Measurements from ENCODE around the gene BLVRB.
A peak's percentile ranks its signal among the peaks of the same experiment; 100 is the strongest.
"Not testable (repeated sequence)": the region's sequence is repeated elsewhere in the genome, so short reads cannot be mapped to it uniquely, and the experiment has no call there.

BLVRB gene

GRCh38 chr19:40475878-40476644 lies 10.5 kb upstream of the BLVRB start:
- DNase-seq = not testable (repeated sequence)

- no peak for DNase-seq
Measured at GRCh38 chr19:40474737-40475136, 9.2 kb upstream of the BLVRB start.

- DNase-seq = no peak
Measured at GRCh38 chr19:40472516-40472915, 7.0 kb upstream of the BLVRB start.

- no peak for DNase-seq
Measured at GRCh38 chr19:40471111-40471510, 5.6 kb upstream of the BLVRB start.

GRCh38 chr19:40469011-40469410 lies 3.5 kb upstream of the BLVRB start:
- no peak for DNase-seq

GRCh38 chr19:40466985-40467734 lies 1.6 kb upstream of the BLVRB start, which contains the start of gene SPTBN4:
Gene SPTBN4 (plus strand): TSS chr19:40467001. CDS start chr19:40472622, 5,621 bp downstream.
- no peak for DNase-seq

- peak; percentile 69 for DNase-seq
Measured at GRCh38 chr19:40466219-40466984, 857 bp upstream of the BLVRB start.

GRCh38 chr19:40465025-40465556 lies 454 bp downstream of the BLVRB start:
- DNase-seq = peak; percentile 15

- peak; percentile 61 for DNase-seq
Measured at GRCh38 chr19:40464059-40465024, 1.2 kb downstream of the BLVRB start.

GRCh38 chr19:40463587-40464037 lies 1.9 kb downstream of the BLVRB start:
- DNase-seq = not testable (repeated sequence)

- no peak for DNase-seq
Measured at GRCh38 chr19:40461669-40462221, 3.8 kb downstream of the BLVRB start.

GRCh38 chr19:40460185-40460584 lies 5.4 kb downstream of the BLVRB start:
- no peak for DNase-seq

- no peak for DNase-seq
Measured at GRCh38 chr19:40458597-40458974, 7.0 kb downstream of the BLVRB start.

GRCh38 chr19:40457953-40458596 lies 7.5 kb downstream of the BLVRB start:
- DNase-seq = no peak

- no peak for DNase-seq
Measured at GRCh38 chr19:40457048-40457447, 8.5 kb downstream of the BLVRB start.

GRCh38 chr19:40453943-40454342 lies 11.6 kb downstream of the BLVRB start:
- DNase-seq = not testable (repeated sequence)

GRCh38 chr19:40453151-40453735 lies 12.3 kb downstream of the BLVRB start:
- DNase-seq = no peak

- no peak for DNase-seq
Measured at GRCh38 chr19:40452016-40452415, 13.5 kb downstream of the BLVRB start.

- no peak for DNase-seq
Measured at GRCh38 chr19:40450664-40451063, 14.9 kb downstream of the BLVRB start.

GRCh38 chr19:40449506-40449905 lies 16.0 kb downstream of the BLVRB start:
- no peak for DNase-seq
